Stimulated activated naive B cell treated with anti-CD40 and anti-IgM and Interleukin-4, amounts not matched to agents 10 μg/mL and 1 μg/mL and 100 μg/mL, for 72 hours (primary cell): Measurements from ENCODE around the gene MAPT.
"Not testable (repeated sequence)": the region's sequence is repeated elsewhere in the genome, so short reads cannot be mapped to it uniquely, and the experiment has no call there.

Experiments
- ATAC-seq, 2 donors: fragments of 150-1000 bp; cut with Tn5 transposase; replicated peaks; 2 replicates each; pipeline ENCODE4 v1.10.0; 2021; ENCODE audit warnings: moderate library complexity in 1 of 2
- DNase-seq: peaks from one replicate; pipeline ENCODE4 v3.0.0; 2021
- H3K27ac Mint-ChIP-seq: one replicate; pipeline ENCODE4 v1.8.0; 2022; ENCODE audit warnings: mild to moderate bottlenecking, mixed read lengths
- H3K27me3 Mint-ChIP-seq, 2 donors: one replicate each; pipeline ENCODE4 v1.8.0; 2022; ENCODE audit warnings: mixed read lengths in 2 of 2
- H3K36me3 Mint-ChIP-seq, 2 donors: one replicate each; pipeline ENCODE4 v1.8.0; 2022; ENCODE audit warnings: mixed read lengths in 2 of 2, mild to moderate bottlenecking in 1 of 2
- H3K4me1 Mint-ChIP-seq, 2 donors: one replicate each; pipeline ENCODE4 v1.8.0; 2022; ENCODE audit warnings: mixed read lengths in 2 of 2, mild to moderate bottlenecking in 1 of 2
- H3K4me3 Mint-ChIP-seq, 2 donors: one replicate each; pipeline ENCODE4 v1.8.0; 2022; ENCODE audit warnings: mild to moderate bottlenecking in 2 of 2, mixed read lengths in 2 of 2, moderate library complexity in 1 of 2
- H3K9me3 Mint-ChIP-seq, 2 donors: one replicate each; pipeline ENCODE4 v1.8.0; 2022; ENCODE audit warnings: mixed read lengths in 2 of 2, mild to moderate bottlenecking in 1 of 2

Gene MAPT

DNA sequence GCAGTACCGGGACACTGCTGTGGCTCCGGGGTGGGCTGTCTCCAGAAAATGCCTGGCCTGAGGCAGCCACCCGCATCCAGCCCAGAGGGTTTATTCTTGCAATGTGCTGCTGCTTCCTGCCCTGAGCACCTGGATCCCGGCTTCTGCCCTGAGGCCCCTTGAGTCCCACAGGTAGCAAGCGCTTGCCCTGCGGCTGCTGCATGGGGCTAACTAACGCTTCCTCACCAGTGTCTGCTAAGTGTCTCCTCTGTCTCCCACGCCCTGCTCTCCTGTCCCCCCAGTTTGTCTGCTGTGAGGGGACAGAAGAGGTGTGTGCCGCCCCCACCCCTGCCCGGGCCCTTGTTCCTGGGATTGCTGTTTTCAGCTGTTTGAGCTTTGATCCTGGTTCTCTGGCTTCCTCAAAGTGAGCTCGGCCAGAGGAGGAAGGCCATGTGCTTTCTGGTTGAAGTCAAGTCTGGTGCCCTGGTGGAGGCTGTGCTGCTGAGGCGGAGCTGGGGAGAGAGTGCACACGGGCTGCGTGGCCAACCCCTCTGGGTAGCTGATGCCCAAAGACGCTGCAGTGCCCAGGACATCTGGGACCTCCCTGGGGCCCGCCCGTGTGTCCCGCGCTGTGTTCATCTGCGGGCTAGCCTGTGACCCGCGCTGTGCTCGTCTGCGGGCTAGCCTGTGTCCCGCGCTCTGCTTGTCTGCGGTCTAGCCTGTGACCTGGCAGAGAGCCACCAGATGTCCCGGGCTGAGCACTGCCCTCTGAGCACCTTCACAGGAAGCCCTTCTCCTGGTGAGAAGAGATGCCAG, 117.6 kb downstream of the MAPT start:
- ATAC-seq (no peak), DNase-seq (no peak)
- Mint-ChIP-seq H3K36me3 (no peaks in the 10 kb centered on the region), H3K4me3 (no peak overlapping the region), H3K27ac (no peak overlapping the region), H3K9me3 (no peaks in the 10 kb centered on the region), H3K4me1 (no peaks in the 10 kb centered on the region), H3K27me3 (peaks cover 0 to 10% of the 10 kb centered on the region in 2 donors)

DNA sequence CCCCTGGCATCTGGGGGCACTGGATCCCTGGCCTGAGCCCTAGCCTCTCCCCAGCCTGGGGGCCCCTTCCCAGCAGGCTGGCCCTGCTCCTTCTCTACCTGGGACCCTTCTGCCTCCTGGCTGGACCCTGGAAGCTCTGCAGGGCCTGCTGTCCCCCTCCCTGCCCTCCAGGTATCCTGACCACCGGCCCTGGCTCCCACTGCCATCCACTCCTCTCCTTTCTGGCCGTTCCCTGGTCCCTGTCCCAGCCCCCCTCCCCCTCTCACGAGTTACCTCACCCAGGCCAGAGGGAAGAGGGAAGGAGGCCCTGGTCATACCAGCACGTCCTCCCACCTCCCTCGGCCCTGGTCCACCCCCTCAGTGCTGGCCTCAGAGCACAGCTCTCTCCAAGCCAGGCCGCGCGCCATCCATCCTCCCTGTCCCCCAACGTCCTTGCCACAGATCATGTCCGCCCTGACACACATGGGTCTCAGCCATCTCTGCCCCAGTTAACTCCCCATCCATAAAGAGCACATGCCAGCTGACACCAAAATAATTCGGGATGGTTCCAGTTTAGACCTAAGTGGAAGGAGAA, 118.2 kb downstream of the MAPT start:
- Mint-ChIP-seq H3K9me3 (no peaks in the 10 kb centered on the region), H3K4me3 (no peak overlapping the region), H3K36me3 (no peaks in the 10 kb centered on the region), H3K27ac (peak overlapping the region; percentile 5), H3K4me1 (no peaks in the 10 kb centered on the region), H3K27me3 (peaks cover 0 to 10% of the 10 kb centered on the region in 2 donors)
- DNase-seq: no peak
- no peak for ATAC-seq

- H3K4me3 Mint-ChIP-seq: no peak overlapping the region
- H3K9me3 Mint-ChIP-seq: no peaks in the 10 kb centered on the region
- ATAC-seq (no peak), DNase-seq (no peak)
- H3K4me1 Mint-ChIP-seq: no peaks in the 10 kb centered on the region
- H3K36me3 Mint-ChIP-seq: no peaks in the 10 kb centered on the region
- H3K27me3 Mint-ChIP-seq: peaks cover 0 to 10% of the 10 kb centered on the region in 2 donors
- H3K27ac Mint-ChIP-seq: peak overlapping the region; percentile 5
Observed at GRCh38 chr17:46013127-46013501, 118.8 kb downstream of the MAPT start.

- H3K9me3 Mint-ChIP-seq: peaks cover 0 to 3% of the 10 kb centered on the region in 2 donors
- DNase-seq (no peak), ATAC-seq (no peak)
- H3K4me3 Mint-ChIP-seq: no peak overlapping the region
- no peak overlapping the region for H3K27ac Mint-ChIP-seq
- peaks cover 0 to 10% of the 10 kb centered on the region in 2 donors for H3K27me3 Mint-ChIP-seq
- H3K36me3 Mint-ChIP-seq: peaks cover 2 to 4% of the 10 kb centered on the region in 2 donors
- peaks cover 4 to 5% of the 10 kb centered on the region in 2 donors for H3K4me1 Mint-ChIP-seq
Observed at GRCh38 chr17:46013502-46014165, 119.3 kb downstream of the MAPT start.

DNA sequence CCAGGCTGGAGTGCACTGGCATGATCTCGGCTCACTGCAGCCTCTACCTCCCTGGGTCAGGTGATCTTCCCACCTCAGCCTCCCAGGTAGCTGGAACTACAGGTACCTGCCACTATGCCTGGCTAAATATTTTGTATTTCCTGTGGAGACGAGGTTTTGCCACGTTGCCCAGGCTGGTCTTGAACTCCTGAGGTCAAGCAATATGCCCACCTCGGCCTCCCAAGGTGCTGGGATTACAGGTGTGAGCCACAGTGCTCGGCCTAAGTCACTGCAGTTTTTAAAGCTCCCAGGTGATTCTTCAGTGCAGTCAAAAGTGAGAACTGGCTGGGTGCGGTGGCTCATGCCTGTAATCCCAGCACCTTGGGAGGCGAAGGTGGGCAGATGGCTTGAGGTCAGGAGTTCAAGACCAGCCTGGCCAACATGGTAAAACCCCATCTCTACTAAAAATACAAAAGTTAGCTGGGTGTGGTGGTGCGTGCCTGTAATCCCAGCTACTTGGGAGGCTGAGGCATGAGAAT, 125.1 kb downstream of the MAPT start:
- Mint-ChIP-seq H3K36me3 (peaks cover 19 to 30% of the 10 kb centered on the region in 2 donors), H3K4me1 (peaks cover 27 to 30% of the 10 kb centered on the region in 2 donors), H3K27ac (peak overlapping the region; percentile 98)

GRCh38 chr17:46020023-46020761, 125.8 kb downstream of the MAPT start:
- H3K4me3 Mint-ChIP-seq: peak overlapping the region; percentile 28 to 52
- peak; percentile 63 for DNase-seq
- peak; percentile 95 to 97 for ATAC-seq
- H3K36me3 Mint-ChIP-seq: peaks cover 22 to 35% of the 10 kb centered on the region in 2 donors
- no peaks in the 10 kb centered on the region for H3K27me3 Mint-ChIP-seq
- H3K4me1 Mint-ChIP-seq: peaks cover 28 to 31% of the 10 kb centered on the region in 2 donors
- H3K27ac Mint-ChIP-seq: peak overlapping the region; percentile 98
- H3K9me3 Mint-ChIP-seq: peaks cover 0 to 6% of the 10 kb centered on the region in 2 donors

More for the DNA sequence above, 125.1 kb downstream of the MAPT start:
- H3K4me3 Mint-ChIP-seq, H3K9me3 Mint-ChIP-seq, H3K27me3 Mint-ChIP-seq, DNase-seq, ATAC-seq: not testable (repeated sequence)

DNA sequence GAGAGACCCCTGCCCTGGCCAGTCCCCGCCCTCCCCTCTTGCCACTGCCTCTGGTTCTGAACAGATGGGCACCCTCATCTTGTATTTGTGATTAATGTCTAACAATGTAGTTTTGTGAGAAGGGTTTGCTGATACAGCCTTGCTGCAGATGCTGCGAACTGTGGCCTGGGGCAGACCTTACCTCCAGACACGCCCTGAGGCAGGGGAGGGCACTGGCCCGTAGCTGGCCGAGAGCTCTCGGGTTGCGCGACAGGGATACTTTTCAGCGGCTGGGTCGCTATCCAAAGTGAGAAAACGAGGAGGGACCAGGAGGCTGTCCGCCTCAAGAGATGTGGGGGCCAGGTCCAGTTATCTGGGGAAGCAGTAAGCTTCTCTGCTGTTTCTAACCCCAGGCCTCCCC, 126.6 kb downstream of the MAPT start:
- H3K4me1 Mint-ChIP-seq: peaks cover 35 to 39% of the 10 kb centered on the region in 2 donors
- H3K4me3 Mint-ChIP-seq: no peak overlapping the region
- H3K27ac Mint-ChIP-seq: peak overlapping the region; percentile 76
- H3K36me3 Mint-ChIP-seq: peaks cover 29 to 43% of the 10 kb centered on the region in 2 donors
- H3K9me3 Mint-ChIP-seq: peaks cover 0 to 6% of the 10 kb centered on the region in 2 donors
- ATAC-seq: peak in 1 of 2 donors; percentile 1
- no peaks in the 10 kb centered on the region for H3K27me3 Mint-ChIP-seq
- DNase-seq: no peak

DNA sequence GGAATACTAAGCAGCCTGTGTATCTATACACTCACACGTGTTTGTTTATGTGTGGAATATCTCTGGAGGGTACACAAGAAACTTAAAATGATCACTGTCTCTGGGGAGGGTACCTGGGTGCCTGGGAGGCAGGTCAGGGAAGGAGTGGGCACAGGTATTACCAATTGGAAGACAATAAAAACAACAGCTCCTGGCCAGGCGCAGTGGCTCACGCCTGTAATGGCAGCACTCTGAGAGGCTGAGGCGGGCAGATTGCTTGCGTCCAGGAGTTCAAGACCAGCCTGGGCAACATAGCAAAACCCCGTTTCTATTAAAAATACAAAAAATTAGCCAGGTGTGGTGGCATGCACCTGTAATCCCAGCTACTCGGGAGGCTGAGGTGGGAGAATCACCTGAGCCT, 129.0 kb downstream of the MAPT start:
- not testable (repeated sequence) for ATAC-seq, H3K27me3 Mint-ChIP-seq, DNase-seq, H3K9me3 Mint-ChIP-seq, H3K27ac Mint-ChIP-seq, H3K4me3 Mint-ChIP-seq
- Mint-ChIP-seq H3K36me3 (peaks cover 33 to 54% of the 10 kb centered on the region in 2 donors), H3K4me1 (peaks cover 51 to 59% of the 10 kb centered on the region in 2 donors)

- peaks cover 46 to 56% of the 10 kb centered on the region in 2 donors for H3K4me1 Mint-ChIP-seq
- peak overlapping the region; percentile 84 for H3K27ac Mint-ChIP-seq
- DNase-seq: no peak
- no peaks in the 10 kb centered on the region for H3K27me3 Mint-ChIP-seq
- no peak overlapping the region for H3K4me3 Mint-ChIP-seq
- H3K9me3 Mint-ChIP-seq: no peaks in the 10 kb centered on the region
- peaks cover 30 to 49% of the 10 kb centered on the region in 2 donors for H3K36me3 Mint-ChIP-seq
- no peak for ATAC-seq
Observed at GRCh38 chr17:46023783-46024388, 129.5 kb downstream of the MAPT start.

GRCh38 chr17:46024590-46024989, 130.2 kb downstream of the MAPT start:
- H3K4me1 Mint-ChIP-seq: peaks cover 48 to 57% of the 10 kb centered on the region in 2 donors
- DNase-seq (no peak), ATAC-seq (no peak)
- no peaks in the 10 kb centered on the region for H3K27me3 Mint-ChIP-seq
- peaks cover 35 to 53% of the 10 kb centered on the region in 2 donors for H3K36me3 Mint-ChIP-seq
- H3K4me3 Mint-ChIP-seq: no peak overlapping the region
- no peaks in the 10 kb centered on the region for H3K9me3 Mint-ChIP-seq
- H3K27ac Mint-ChIP-seq: no peak overlapping the region

GRCh38 chr17:46025060-46025459, 130.7 kb downstream of the MAPT start:
- H3K27ac Mint-ChIP-seq: peak overlapping the region; percentile 93
- H3K4me3 Mint-ChIP-seq: no peak overlapping the region
- ATAC-seq (no peak), DNase-seq (no peak)
- H3K27me3 Mint-ChIP-seq: no peaks in the 10 kb centered on the region
- H3K4me1 Mint-ChIP-seq: peaks cover 49 to 54% of the 10 kb centered on the region in 2 donors
- no peaks in the 10 kb centered on the region for H3K9me3 Mint-ChIP-seq
- H3K36me3 Mint-ChIP-seq: peaks cover 38 to 57% of the 10 kb centered on the region in 2 donors

GRCh38 chr17:46025510-46026165, 131.3 kb downstream of the MAPT start:
- Mint-ChIP-seq H3K27me3 (no peaks in the 10 kb centered on the region), H3K9me3 (no peaks in the 10 kb centered on the region), H3K36me3 (peaks cover 44 to 57% of the 10 kb centered on the region in 2 donors), H3K4me1 (peaks cover 47 to 52% of the 10 kb centered on the region in 2 donors), H3K27ac (peak overlapping the region; percentile 93), H3K4me3 (peak overlapping the region; percentile 54 to 66)
- DNase-seq (no peak), ATAC-seq (peak in 1 of 2 donors; percentile 40)
